PFSK-1 (cell line): ENCODE data around the gene TNPO3.

Source experiments
- FOXP2 ChIP-seq: optimal IDR thresholded peaks from 2 replicates; pipeline ENCODE3; 2011; ENCODE audit warnings: borderline replicate concordance, control low read depth, inconsistent platforms; ENCODE audit not compliant: insufficient read depth; ENCODE audit errors: extremely low read length, extremely low read depth
- POLR2AphosphoS5 ChIP-seq: IDR thresholded peaks from 2 replicates; pipeline ENCODE4 v1.6.1; 2012; ENCODE audit warnings: low read depth, mild to moderate bottlenecking, control low read depth, low read length, moderate library complexity
- SIN3A ChIP-seq: IDR thresholded peaks from 2 replicates; pipeline ENCODE4 v1.6.1; 2012; ENCODE audit warnings: mild to moderate bottlenecking, low read length, moderate library complexity, borderline replicate concordance; ENCODE audit not compliant: insufficient read depth
- TAF1 ChIP-seq: IDR thresholded peaks from 2 replicates; pipeline ENCODE4 v1.6.1; 2012; ENCODE audit warnings: low read length, control low read depth, borderline replicate concordance; ENCODE audit not compliant: insufficient read depth
- TF ChIP-seq, protein P1 (sequence below), 2 experiments: IDR thresholded peaks; 2 replicates each; pipeline versions ENCODE4 v1.6.1 to v1.8.0; 2011 to 2012; ENCODE audit warnings: low read depth in 2 of 2, low read length in 2 of 2, control low read depth in 1 of 2, inconsistent platforms in 1 of 2, mild to moderate bottlenecking in 1 of 2, moderate library complexity in 1 of 2; ENCODE audit not compliant: insufficient read depth in 1 of 2

Gene TNPO3

DNA sequence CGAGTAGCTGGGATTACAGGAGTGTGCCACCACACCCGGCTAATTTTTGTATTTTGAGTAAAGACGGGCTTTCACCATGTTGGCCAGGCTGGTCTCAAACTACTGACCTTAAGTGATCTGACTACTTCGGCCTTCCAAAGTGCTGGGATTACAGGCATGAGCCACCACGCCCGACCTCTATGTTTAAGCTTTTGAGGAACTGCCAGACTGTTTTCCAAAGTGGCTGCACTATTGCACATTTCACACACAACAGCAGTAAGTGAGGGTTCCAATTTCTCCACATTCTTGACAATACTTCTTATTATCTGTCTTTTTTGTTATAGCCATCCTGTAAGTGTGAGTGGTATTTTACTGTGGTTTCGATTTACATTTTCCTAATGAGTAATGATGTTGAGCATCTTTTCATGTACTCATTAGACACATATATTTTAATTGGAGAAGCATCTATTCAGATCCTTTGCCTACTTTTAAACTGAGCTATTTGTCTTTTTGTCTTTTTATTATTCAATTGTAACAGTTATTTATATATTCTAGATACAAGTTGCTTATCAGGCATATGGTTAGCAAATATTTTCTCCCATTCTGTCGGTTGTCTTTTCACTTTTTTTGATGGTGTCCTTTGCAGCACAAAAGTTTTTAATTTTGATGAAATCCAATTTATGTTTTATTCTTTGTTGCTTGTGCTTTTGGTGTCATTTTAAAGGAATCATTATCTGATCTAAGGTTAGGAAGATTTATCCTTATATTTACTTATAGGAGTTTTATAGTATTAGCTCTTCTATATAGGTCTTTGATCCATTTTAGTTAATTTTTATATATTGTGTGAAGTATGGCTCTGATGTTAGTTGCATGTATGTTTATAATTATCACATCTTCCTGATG lies 130.0 kb downstream of the TNPO3 start:
- no peak for TF ChIP-seq FOXP2
- no peak for TF ChIP-seq POLR2AphosphoS5

DNA sequence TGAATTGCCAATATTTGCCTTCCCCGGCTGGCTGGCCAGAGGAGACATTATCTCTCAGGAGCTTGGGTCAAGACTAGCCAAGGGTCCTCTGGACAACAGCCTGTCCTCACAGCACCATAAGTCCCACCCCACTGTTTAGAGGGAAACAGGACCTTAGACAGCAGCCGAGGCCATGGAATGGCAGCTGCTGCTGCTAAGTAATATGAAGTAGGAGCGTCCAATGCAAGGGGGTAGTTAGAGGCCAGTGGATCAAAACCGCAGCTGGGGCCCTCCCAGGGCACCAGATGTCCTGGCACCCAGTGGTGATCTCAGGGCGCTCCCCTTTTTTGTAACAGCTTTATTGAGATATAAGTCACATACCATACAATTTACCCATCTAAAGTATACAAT lies 131.5 kb downstream of the TNPO3 start:
- TF ChIP-seq, protein P1, sequence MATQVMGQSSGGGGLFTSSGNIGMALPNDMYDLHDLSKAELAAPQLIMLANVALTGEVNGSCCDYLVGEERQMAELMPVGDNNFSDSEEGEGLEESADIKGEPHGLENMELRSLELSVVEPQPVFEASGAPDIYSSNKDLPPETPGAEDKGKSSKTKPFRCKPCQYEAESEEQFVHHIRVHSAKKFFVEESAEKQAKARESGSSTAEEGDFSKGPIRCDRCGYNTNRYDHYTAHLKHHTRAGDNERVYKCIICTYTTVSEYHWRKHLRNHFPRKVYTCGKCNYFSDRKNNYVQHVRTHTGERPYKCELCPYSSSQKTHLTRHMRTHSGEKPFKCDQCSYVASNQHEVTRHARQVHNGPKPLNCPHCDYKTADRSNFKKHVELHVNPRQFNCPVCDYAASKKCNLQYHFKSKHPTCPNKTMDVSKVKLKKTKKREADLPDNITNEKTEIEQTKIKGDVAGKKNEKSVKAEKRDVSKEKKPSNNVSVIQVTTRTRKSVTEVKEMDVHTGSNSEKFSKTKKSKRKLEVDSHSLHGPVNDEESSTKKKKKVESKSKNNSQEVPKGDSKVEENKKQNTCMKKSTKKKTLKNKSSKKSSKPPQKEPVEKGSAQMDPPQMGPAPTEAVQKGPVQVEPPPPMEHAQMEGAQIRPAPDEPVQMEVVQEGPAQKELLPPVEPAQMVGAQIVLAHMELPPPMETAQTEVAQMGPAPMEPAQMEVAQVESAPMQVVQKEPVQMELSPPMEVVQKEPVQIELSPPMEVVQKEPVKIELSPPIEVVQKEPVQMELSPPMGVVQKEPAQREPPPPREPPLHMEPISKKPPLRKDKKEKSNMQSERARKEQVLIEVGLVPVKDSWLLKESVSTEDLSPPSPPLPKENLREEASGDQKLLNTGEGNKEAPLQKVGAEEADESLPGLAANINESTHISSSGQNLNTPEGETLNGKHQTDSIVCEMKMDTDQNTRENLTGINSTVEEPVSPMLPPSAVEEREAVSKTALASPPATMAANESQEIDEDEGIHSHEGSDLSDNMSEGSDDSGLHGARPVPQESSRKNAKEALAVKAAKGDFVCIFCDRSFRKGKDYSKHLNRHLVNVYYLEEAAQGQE (IDR thresholded peaks at IDR 0.05; ENCODE audit: insufficient read depth in 1 of 2, low read depth in 2 of 2, low read length in 2 of 2) = peak in 1 of 2 experiments; percentile 77; a peak in 1 of 4 replicates
- TF ChIP-seq TAF1 = no peak

DNA sequence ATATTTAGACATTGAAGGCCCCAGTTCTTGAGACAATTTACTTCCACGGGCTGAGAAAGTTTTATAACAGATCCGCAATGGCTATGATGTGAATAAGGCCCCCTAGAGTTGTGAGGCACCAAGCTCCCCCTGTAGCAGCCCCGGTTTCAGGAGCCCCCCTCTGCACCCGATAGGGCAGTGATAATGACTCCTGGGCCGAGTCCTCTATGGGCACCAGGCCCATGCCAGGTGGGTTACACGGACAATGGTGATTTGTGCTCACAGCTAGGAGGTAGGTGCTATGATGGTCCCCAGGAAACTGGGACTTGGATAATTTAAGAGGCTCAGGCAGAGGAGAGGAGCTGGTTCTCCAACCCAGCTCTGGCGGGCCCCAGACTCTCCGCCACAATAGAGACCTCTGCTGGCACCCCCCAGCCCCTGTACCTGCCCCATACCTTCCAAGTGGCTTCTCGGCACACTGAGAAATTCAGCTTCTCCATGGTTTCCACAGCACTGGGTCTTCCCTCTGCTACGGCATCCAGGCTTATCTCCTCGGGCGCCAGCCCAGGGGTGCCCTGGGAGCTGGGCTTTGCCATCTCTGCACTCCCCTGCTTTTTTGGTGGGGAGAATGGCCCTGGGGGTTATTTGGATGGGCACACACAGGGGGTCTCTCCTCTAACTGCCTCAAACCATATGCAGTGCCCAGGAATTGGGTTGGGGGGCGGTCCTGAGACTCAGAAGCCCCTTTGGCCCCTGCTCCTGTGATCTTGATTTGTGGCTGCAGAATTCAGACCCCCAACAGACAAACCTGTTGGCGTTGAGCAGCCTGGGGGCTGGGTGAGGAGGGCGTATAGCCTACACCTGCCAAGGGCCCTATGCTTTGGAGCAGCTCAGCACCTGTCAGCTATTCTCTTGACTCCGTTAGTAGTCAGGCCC lies 132.2 kb downstream of the TNPO3 start:
- TF ChIP-seq FOXP2 (no peak), POLR2AphosphoS5 (no peak), TAF1 (no peak), SIN3A (no peak)
- TF ChIP-seq, protein P1 (IDR thresholded peaks at IDR 0.05; ENCODE audit: insufficient read depth in 1 of 2, low read depth in 2 of 2, low read length in 2 of 2) = no peak

DNA sequence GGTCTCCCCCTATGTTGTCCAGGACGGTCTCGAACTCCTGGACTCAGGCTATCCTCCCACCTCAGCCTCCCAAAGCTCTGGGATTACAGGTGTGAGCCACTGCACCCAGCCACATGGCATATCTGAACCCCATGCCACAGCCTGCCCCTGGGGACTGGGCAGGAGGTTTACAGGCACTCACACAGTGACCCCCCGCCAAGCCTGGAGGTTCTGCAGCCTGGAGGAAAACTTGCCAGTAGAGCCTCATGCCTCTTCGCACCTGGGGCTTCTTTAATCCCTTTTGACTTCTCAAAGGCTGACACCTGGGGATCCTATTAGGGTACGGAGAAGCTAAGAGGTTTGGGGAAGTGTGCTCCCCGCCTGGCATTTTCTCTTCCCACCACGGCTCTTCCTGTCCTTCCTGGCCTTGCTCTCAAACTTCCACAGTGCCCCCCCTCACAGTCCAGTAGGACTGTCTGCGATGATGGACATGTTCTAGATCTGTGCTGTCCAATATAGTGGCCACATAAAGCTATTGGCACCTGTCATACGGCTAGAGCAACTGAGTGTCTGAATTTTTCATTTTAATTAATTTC lies 133.0 kb downstream of the TNPO3 start:
- no peak for TF ChIP-seq POLR2AphosphoS5
- TF ChIP-seq FOXP2 = no peak
- TF ChIP-seq, protein P1 (IDR thresholded peaks at IDR 0.05; ENCODE audit: insufficient read depth in 1 of 2, low read depth in 2 of 2, low read length in 2 of 2) = no peak
- TF ChIP-seq SIN3A = no peak
- TF ChIP-seq TAF1 = no peak

DNA sequence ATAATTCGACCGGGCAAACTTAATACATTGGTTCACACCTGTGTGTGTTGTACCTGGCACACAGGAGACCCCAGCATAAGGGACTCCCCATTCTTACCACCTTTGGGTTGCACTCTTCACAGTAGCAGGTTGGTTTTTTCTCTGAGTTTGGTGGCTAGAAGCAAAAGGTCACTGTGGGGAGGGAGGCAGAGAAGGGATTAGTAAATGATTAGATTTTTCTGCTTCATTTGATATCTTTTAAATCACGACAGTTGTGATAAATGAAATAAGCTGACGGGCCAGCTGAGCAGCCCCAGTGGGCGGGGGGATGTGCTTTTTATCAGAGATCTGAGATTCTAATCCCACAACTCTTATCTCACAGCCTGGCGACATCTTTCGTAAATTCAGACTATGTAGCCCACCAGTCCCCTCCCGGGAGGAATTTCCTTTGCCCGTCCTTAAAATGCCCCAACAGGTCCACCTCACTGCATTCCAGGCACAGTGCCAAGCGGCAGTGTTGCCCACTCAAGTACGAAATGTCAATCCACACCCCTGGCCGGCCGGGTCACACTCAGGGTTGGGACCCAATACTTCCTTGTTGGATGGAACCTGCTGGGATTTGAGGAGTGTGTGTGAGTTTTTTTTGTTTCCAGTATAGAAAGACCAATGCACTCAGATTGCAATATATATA lies 133.9 kb downstream of the TNPO3 start:
- TF ChIP-seq, protein P1 (IDR thresholded peaks at IDR 0.05; ENCODE audit: insufficient read depth in 1 of 2, low read depth in 2 of 2, low read length in 2 of 2) = no peak
- TF ChIP-seq TAF1 (no peak), POLR2AphosphoS5 (no peak), FOXP2 (no peak), SIN3A (no peak)
